Measurements from ENCODE around the gene PODXL2. TPM values are rescaled to one million over a fixed set of nuclear protein-coding genes. Genes with fewer than 3 reads are reported as not detected.

PODXL2 gene
- total RNA-seq, 1 donor from 2014 or later = 14.5 TPM

- no peaks in the 10 kb centered on the region for H3K36me3 ChIP-seq (ENCODE audit: insufficient read depth, low read length)
- H3K27ac ChIP-seq (ENCODE audit: low read depth, low read length) = no peak overlapping the region
- no peak for DNase-seq (ENCODE audit: low read depth)
- TF ChIP-seq, protein P1, sequence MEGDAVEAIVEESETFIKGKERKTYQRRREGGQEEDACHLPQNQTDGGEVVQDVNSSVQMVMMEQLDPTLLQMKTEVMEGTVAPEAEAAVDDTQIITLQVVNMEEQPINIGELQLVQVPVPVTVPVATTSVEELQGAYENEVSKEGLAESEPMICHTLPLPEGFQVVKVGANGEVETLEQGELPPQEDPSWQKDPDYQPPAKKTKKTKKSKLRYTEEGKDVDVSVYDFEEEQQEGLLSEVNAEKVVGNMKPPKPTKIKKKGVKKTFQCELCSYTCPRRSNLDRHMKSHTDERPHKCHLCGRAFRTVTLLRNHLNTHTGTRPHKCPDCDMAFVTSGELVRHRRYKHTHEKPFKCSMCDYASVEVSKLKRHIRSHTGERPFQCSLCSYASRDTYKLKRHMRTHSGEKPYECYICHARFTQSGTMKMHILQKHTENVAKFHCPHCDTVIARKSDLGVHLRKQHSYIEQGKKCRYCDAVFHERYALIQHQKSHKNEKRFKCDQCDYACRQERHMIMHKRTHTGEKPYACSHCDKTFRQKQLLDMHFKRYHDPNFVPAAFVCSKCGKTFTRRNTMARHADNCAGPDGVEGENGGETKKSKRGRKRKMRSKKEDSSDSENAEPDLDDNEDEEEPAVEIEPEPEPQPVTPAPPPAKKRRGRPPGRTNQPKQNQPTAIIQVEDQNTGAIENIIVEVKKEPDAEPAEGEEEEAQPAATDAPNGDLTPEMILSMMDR (IDR thresholded peaks at IDR 0.05; ENCODE audit: insufficient read depth, low read depth, low read length) = no peak
- TF ChIP-seq EZH2 (IDR thresholded peaks at IDR 0.05; ENCODE audit: insufficient read depth, low read length) = no peak
- Mint-ChIP-seq H3K27ac (ENCODE audit: unreplicated experiment) (peak overlapping the region; percentile 0), H3K27me3 (ENCODE audit: low read depth, unreplicated experiment) (peaks cover 16% of the 10 kb centered on the region), H3K4me1 (ENCODE audit: low read depth, unreplicated experiment) (peaks cover 2% of the 10 kb centered on the region), H3K9me3 (ENCODE audit: unreplicated experiment) (no peaks in the 10 kb centered on the region), H3K36me3 (ENCODE audit: low read depth, unreplicated experiment) (peaks cover 10% of the 10 kb centered on the region), H3K4me3 (ENCODE audit: unreplicated experiment) (no peak overlapping the region)
- no peaks in the 10 kb centered on the region for H3K27me3 ChIP-seq (ENCODE audit: insufficient read depth, low read length)
- H4K20me1 ChIP-seq (ENCODE audit: insufficient read depth, low read length) = no peaks in the 10 kb centered on the region
- no peak overlapping the region for H2AFZ ChIP-seq (ENCODE audit: low read depth, low read length)
- H3K9me3 ChIP-seq (ENCODE audit: insufficient read depth, low read depth, low read length) = no peaks in the 10 kb centered on the region
- no peaks in the 10 kb centered on the region for H3K79me2 ChIP-seq (ENCODE audit: insufficient read depth, low read length)
- H3K9ac ChIP-seq (ENCODE audit: low read length) = no peak overlapping the region
- no peak overlapping the region for H3K4me3 ChIP-seq (ENCODE audit: insufficient read depth, low read depth, low read length)
- FAIRE-seq = no peak
- peaks cover 11% of the 10 kb centered on the region for H3K4me1 ChIP-seq (ENCODE audit: insufficient read depth, low read length)
- H3K4me2 ChIP-seq (ENCODE audit: low read length) = no peak overlapping the region
Measured at GRCh38 chr3:127668906-127669305, 39.9 kb downstream of the PODXL2 start.

GRCh38 chr3:127669541-127670228, 40.7 kb downstream of the PODXL2 start:
- TF ChIP-seq EZH2 (IDR thresholded peaks at IDR 0.05; ENCODE audit: insufficient read depth, low read length) = no peak
- TF ChIP-seq, protein P1 (IDR thresholded peaks at IDR 0.05; ENCODE audit: insufficient read depth, low read depth, low read length) = no peak
- Histone ChIP-seq H2AFZ (ENCODE audit: low read depth, low read length) (no peak overlapping the region), H3K79me2 (ENCODE audit: insufficient read depth, low read length) (no peaks in the 10 kb centered on the region), H3K9ac (ENCODE audit: low read length) (no peak overlapping the region), H3K4me3 (ENCODE audit: insufficient read depth, low read depth, low read length) (no peak overlapping the region), H3K27ac (ENCODE audit: low read depth, low read length) (no peak overlapping the region), H3K27me3 (ENCODE audit: insufficient read depth, low read length) (no peaks in the 10 kb centered on the region), H4K20me1 (ENCODE audit: insufficient read depth, low read length) (no peaks in the 10 kb centered on the region), H3K4me2 (ENCODE audit: low read length) (no peak overlapping the region), H3K36me3 (ENCODE audit: insufficient read depth, low read length) (no peaks in the 10 kb centered on the region), H3K4me1 (ENCODE audit: insufficient read depth, low read length) (peaks cover 11% of the 10 kb centered on the region), H3K9me3 (ENCODE audit: insufficient read depth, low read depth, low read length) (no peaks in the 10 kb centered on the region)
- Mint-ChIP-seq H3K27ac (ENCODE audit: unreplicated experiment) (no peak overlapping the region), H3K36me3 (ENCODE audit: low read depth, unreplicated experiment) (peaks cover 10% of the 10 kb centered on the region), H3K27me3 (ENCODE audit: low read depth, unreplicated experiment) (peaks cover 16% of the 10 kb centered on the region), H3K4me1 (ENCODE audit: low read depth, unreplicated experiment) (peaks cover 2% of the 10 kb centered on the region), H3K9me3 (ENCODE audit: unreplicated experiment) (no peaks in the 10 kb centered on the region), H3K4me3 (ENCODE audit: unreplicated experiment) (peak overlapping the region; percentile 45)
- DNase-seq (ENCODE audit: low read depth) (no peak), FAIRE-seq (no peak)

GRCh38 chr3:127670229-127670559, 41.2 kb downstream of the PODXL2 start:
- Mint-ChIP-seq H3K4me3 (ENCODE audit: unreplicated experiment) (peak overlapping the region; percentile 45), H3K27me3 (ENCODE audit: low read depth, unreplicated experiment) (peaks cover 16% of the 10 kb centered on the region), H3K9me3 (ENCODE audit: unreplicated experiment) (no peaks in the 10 kb centered on the region), H3K27ac (ENCODE audit: unreplicated experiment) (no peak overlapping the region), H3K4me1 (ENCODE audit: low read depth, unreplicated experiment) (peaks cover 2% of the 10 kb centered on the region), H3K36me3 (ENCODE audit: low read depth, unreplicated experiment) (peaks cover 10% of the 10 kb centered on the region)
- Histone ChIP-seq H3K27ac (ENCODE audit: low read depth, low read length) (no peak overlapping the region), H3K9me3 (ENCODE audit: insufficient read depth, low read depth, low read length) (no peaks in the 10 kb centered on the region), H3K36me3 (ENCODE audit: insufficient read depth, low read length) (no peaks in the 10 kb centered on the region), H4K20me1 (ENCODE audit: insufficient read depth, low read length) (no peaks in the 10 kb centered on the region), H2AFZ (ENCODE audit: low read depth, low read length) (no peak overlapping the region), H3K4me1 (ENCODE audit: insufficient read depth, low read length) (peaks cover 11% of the 10 kb centered on the region), H3K4me2 (ENCODE audit: low read length) (no peak overlapping the region), H3K79me2 (ENCODE audit: insufficient read depth, low read length) (no peaks in the 10 kb centered on the region), H3K4me3 (ENCODE audit: insufficient read depth, low read depth, low read length) (no peak overlapping the region), H3K27me3 (ENCODE audit: insufficient read depth, low read length) (no peaks in the 10 kb centered on the region), H3K9ac (ENCODE audit: low read length) (no peak overlapping the region)
- TF ChIP-seq, protein P1 (IDR thresholded peaks at IDR 0.05; ENCODE audit: insufficient read depth, low read depth, low read length) = no peak
- TF ChIP-seq EZH2 (IDR thresholded peaks at IDR 0.05; ENCODE audit: insufficient read depth, low read length) = no peak
- FAIRE-seq = no peak
- DNase-seq (ENCODE audit: low read depth) = no peak

All from astrocyte (in vitro differentiated cells and primary cell).